Measurements from ENCODE around the gene RIOK2. TPM values are rescaled to one million over a fixed set of nuclear protein-coding genes. Genes with fewer than 3 reads are reported as not detected.
A peak's percentile ranks its signal among the peaks of the same experiment; 100 is the strongest.
"Not testable (repeated sequence)": the region's sequence is repeated elsewhere in the genome, so short reads cannot be mapped to it uniquely, and the experiment has no call there.

The RIOK2 gene
- total and polyA plus RNA-seq, 9 of the 15 experiments (the other 6 are each of a cell fraction or from before 2014, with no cell fraction given) = 22.9 to 97.6 (median 47.8) TPM

GRCh38 chr5:97179457-97179856 is 3.6 kb downstream of the RIOK2 start:
- FAIRE-seq; H3K27ac ChIP-seq (ENCODE audit: extremely low read depth, low read depth, low read length); CTCF ChIA-PET (ENCODE audit: low intra/inter-chr PET ratio); H3K9ac ChIP-seq (ENCODE audit: insufficient read depth in 1 of 2, low read depth in 2 of 2, low read length in 2 of 2); DNase-seq (ENCODE audit: extremely low read depth in 1 of 4, low spot score in 3 of 4); intact Hi-C loops (cut with micrococcal nuclease); BruUV-seq (replicated peaks); H3K4me3 ChIP-seq; H3K4me2 ChIP-seq (ENCODE audit: insufficient read depth, low read length); H3K4me1 ChIP-seq (replicated peaks in 1 of 2; ENCODE audit: control insufficient read depth in 2 of 2, insufficient read depth in 2 of 2, low read length in 2 of 2); POLR2A ChIA-PET; H3K9me3 ChIP-seq (replicated peaks; ENCODE audit: control insufficient read depth, insufficient read depth, low read depth, low read length); H4K20me1 ChIP-seq (replicated peaks; ENCODE audit: control insufficient read depth, insufficient read depth, low read length); ATAC-seq; H3K9me1 ChIP-seq (ENCODE audit: control insufficient read depth, insufficient read depth, low read length); H2AFZ ChIP-seq (ENCODE audit: low read depth, low read length); H3K27me3 ChIP-seq (ENCODE audit: control insufficient read depth in 2 of 2, insufficient read depth in 2 of 2, low read length in 2 of 2): not testable (repeated sequence)
- Histone ChIP-seq H3K79me2 (ENCODE audit: control insufficient read depth, insufficient read depth, low read length) (peaks cover 43% of the 10 kb centered on the region), H3K36me3 (ENCODE audit: control insufficient read depth, insufficient read depth, low read length) (peaks cover 58% of the 10 kb centered on the region)
- 100% methylated on average over 1 of the region's 3 CpGs for WGBS (ENCODE audit: insufficient coverage, low coverage, missing lambda C conversion rate)
- in situ Hi-C loops (cut with MboI) = loop anchor here (25.0 kb wide), 1 partner anchor 1858 kb away; no protein-coding TSS in a partner anchor
- TF ChIP-seq RBM25 (IDR thresholded peaks at IDR 0.05; ENCODE audit: low read depth, low read length, severe bottlenecking) = peak; percentile 23
- peak; percentile 86 for TF ChIP-seq ZNF146 (CRISPR knock-in tag; IDR thresholded peaks at IDR 0.05; ENCODE audit: unreplicated experiment)

DNA sequence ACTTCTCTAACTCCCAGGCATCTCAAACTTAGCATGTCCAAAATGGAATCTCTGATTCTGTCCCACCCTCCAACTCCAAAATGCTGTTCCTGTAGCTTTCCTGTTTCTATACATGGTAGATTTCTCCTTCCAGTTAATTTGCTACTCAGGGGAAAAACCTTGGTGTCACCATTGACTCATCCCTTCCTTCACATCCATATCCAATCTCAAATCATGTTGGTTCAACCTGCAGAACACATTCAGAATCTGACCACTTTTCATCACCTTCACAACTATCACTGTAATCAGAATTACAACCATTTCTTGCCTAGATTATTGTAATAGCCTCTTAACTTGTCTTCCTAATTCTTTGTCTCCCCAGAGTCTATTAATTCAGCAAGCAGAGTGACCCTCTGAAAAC is 10.8 kb downstream of the RIOK2 start:
- H3K9ac ChIP-seq (ENCODE audit: insufficient read depth in 1 of 2, low read depth in 2 of 2, low read length in 2 of 2) = no peak overlapping the region
- BruUV-seq (replicated peaks) = no TSS peak
- no peak for ATAC-seq
- no peaks in the 10 kb centered on the region for H4K20me1 ChIP-seq (replicated peaks; ENCODE audit: control insufficient read depth, insufficient read depth, low read length)
- H3K9me1 ChIP-seq (ENCODE audit: control insufficient read depth, insufficient read depth, low read length) = no peaks in the 10 kb centered on the region
- ChIA-PET POLR2A (interaction anchor here (0.6 kb wide), 1 partner anchor 420 kb away, joined by 3 read pairs; no protein-coding TSS in a partner anchor), CTCF (ENCODE audit: low intra/inter-chr PET ratio) (no interaction called here)
- DNase-seq (ENCODE audit: extremely low read depth in 1 of 4, low spot score in 3 of 4) = no peak
- no peak overlapping the region for H3K4me3 ChIP-seq
- no peak overlapping the region for H3K4me2 ChIP-seq (ENCODE audit: insufficient read depth, low read length)
- in situ Hi-C loops (cut with MboI) = no loop called here
- no peaks in the 10 kb centered on the region for H3K9me3 ChIP-seq (replicated peaks; ENCODE audit: control insufficient read depth, insufficient read depth, low read depth, low read length)
- H3K79me2 ChIP-seq (ENCODE audit: control insufficient read depth, insufficient read depth, low read length) = no peaks in the 10 kb centered on the region
- intact Hi-C loops (cut with micrococcal nuclease) = no loop called here
- H2AFZ ChIP-seq (ENCODE audit: low read depth, low read length) = no peak overlapping the region
- H3K36me3 ChIP-seq (ENCODE audit: control insufficient read depth, insufficient read depth, low read length) = peaks cover 96% of the 10 kb centered on the region
- no peak for FAIRE-seq
- no peak overlapping the region for H3K27ac ChIP-seq (ENCODE audit: extremely low read depth, low read depth, low read length)
- H3K4me1 ChIP-seq (replicated peaks in 1 of 2; ENCODE audit: control insufficient read depth in 2 of 2, insufficient read depth in 2 of 2, low read length in 2 of 2) = no peaks in the 10 kb centered on the region
- H3K27me3 ChIP-seq (ENCODE audit: control insufficient read depth in 2 of 2, insufficient read depth in 2 of 2, low read length in 2 of 2) = no peaks in the 10 kb centered on the region
- TF ChIP-seq GABPB2 (CRISPR knock-in tag; conservative IDR thresholded peaks at IDR 0.05) = no peak
- TF ChIP-seq SMAD4 (CRISPR knock-in tag; conservative IDR thresholded peaks at IDR 0.05) = no peak
- no peak for TF ChIP-seq MNT (conservative IDR thresholded peaks at IDR 0.05)
- no peak for TF ChIP-seq SOX6 (IDR thresholded peaks at IDR 0.05)
- no peak for TF ChIP-seq HMGXB4 (CRISPR knock-in tag; IDR thresholded peaks at IDR 0.05)
- TF ChIP-seq SUPT5H (IDR thresholded peaks at IDR 0.05) = no peak
- no peak for TF ChIP-seq CHD1 (IDR thresholded peaks at IDR 0.05; ENCODE audit: low read length)
- TF ChIP-seq CAMTA2 (CRISPR knock-in tag; conservative IDR thresholded peaks at IDR 0.05) = no peak
- no peak for TF ChIP-seq FOXK2 (conservative IDR thresholded peaks at IDR 0.05 in 1 of 2, IDR thresholded peaks at IDR 0.05 in 1 of 2; ENCODE audit: low read depth in 2 of 2)
- no peak for TF ChIP-seq KAT2B (IDR thresholded peaks at IDR 0.05; ENCODE audit: low read depth, low read length)
- TF ChIP-seq TRIM24 (IDR thresholded peaks at IDR 0.05) = no peak

Measured in K562 (cell line).